HK-2 (cell line): ENCODE results near the gene ATP5PB.
A peak's percentile ranks its signal among the peaks of the same experiment; 100 is the strongest.

Source experiments
- DNase-seq: peaks from one replicate; pipeline ENCODE4 v3.0.0-alpha.2; 2018; ENCODE audit not compliant: unreplicated experiment

The ATP5PB gene

GRCh38 chr1:111507411-111508201, 58.3 kb downstream of the ATP5PB start:
- peak; percentile 74 for DNase-seq

DNA sequence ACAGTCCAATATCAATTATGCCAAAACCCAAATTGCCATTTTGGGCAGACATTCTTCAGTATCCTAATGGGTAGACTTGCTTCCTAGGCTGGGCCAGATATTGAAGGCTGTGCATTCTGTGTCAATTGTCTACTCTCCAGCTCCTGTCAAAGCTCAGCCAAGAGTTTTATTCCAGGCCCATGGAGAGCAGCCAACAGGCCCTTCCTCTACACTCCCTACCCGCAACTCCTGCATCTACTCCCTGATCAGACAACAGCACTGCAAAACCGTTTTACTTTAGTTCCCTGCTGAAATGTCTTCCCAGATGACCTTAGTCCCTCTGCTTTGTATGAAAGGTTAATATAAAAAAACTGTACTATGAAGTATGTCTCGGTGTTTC, 60.7 kb downstream of the ATP5PB start:
- DNase-seq, result no peak

DNA sequence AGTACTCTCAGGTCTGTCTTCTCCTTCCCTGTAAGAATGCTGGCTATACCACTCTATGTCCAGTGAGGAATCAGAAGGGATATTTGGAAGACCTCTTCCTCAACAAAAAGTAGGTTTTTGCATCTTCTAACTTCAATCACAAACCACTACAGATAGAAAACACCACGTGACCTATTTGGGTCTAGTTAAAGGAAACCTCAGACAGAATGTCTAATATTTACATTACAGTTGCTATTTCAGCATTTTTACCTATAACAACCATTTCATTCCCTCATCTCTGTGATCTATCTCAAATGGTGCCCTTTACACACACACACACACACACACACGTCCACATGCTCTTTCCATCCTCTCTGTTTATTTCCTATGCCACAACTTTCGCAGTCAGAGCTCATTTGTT, 62.1 kb downstream of the ATP5PB start:
- DNase-seq, result no peak
